Measurements from ENCODE around the gene PDCD10. TPM values are rescaled to one million over a fixed set of nuclear protein-coding genes. Genes with fewer than 3 reads are reported as not detected.

PDCD10 gene
- total and polyA plus RNA-seq, 2 donors (not counting 3 experiments of a cell fraction or from before 2014, with no cell fraction given): 21.3 to 47.8 TPM

DNA sequence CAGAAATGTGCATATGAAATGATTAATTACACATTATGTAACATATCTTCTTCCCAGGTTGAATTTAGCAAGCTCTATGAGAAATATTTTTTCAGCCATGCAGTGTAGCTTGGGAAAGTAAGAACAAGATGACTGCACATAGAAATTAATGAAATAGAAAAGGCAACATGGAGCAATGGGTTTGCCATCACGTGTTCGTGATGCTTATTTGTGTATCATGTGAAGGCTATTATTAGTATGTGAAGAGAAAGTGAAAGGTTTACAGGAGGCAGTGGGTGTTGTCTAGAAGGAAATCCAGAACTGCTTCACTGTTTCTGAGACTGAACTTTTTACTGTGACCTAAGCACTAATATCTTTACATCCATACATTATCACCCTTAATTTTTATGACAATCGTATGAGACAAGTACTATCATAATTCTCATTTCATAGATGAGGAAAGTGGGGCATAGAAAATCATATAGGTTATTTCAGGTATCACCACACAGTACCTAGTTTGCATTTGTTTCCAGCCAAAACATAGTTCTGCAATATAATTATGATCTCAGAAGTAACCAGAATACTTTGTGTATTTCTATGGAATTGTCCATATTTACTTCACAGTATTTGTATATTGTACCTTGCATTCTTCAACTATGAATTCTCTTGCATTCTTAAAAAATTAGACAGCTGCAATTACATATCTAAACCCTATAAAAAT is 15.7 kb upstream of the PDCD10 start:
- DNase-seq (ENCODE audit: low read depth, low spot score): no peak
- Histone ChIP-seq H3K79me2 (ENCODE audit: control insufficient read depth, insufficient read depth, low read length) (no peaks in the 10 kb centered on the region), H3K27me3 (ENCODE audit: control insufficient read depth in 2 of 2, insufficient read depth in 2 of 2, low read length in 2 of 2) (peaks cover 0 to 3% of the 10 kb centered on the region in 2 experiments), H3K9me3 (replicated peaks; ENCODE audit: control insufficient read depth, insufficient read depth, low read length) (no peaks in the 10 kb centered on the region), H3K4me3 (replicated peaks in 1 of 3; ENCODE audit: insufficient read depth in 1 of 3, low read depth in 1 of 3, low read length in 3 of 3) (no peak overlapping the region), H3K36me3 (ENCODE audit: control insufficient read depth in 2 of 2, extremely low read depth in 1 of 2, insufficient read depth in 2 of 2, low read length in 2 of 2) (no peaks in the 10 kb centered on the region), H3K4me1 (ENCODE audit: control insufficient read depth, extremely low read depth, insufficient read depth, low read length) (no peaks in the 10 kb centered on the region), H3K9ac (replicated peaks; ENCODE audit: extremely low read depth, insufficient read depth, low read length) (no peak overlapping the region), H3K4me2 (ENCODE audit: insufficient read depth, low read length) (no peak overlapping the region), H4K20me1 (replicated peaks; ENCODE audit: control insufficient read depth, extremely low read depth, insufficient read depth, low read length) (no peaks in the 10 kb centered on the region), H3K27ac (ENCODE audit: insufficient read depth, low read depth, low read length) (no peak overlapping the region), H3K9me1 (replicated peaks; ENCODE audit: control insufficient read depth, extremely low read depth, insufficient read depth, low read length) (no peaks in the 10 kb centered on the region), H2AFZ (ENCODE audit: low read depth, low read length) (no peak overlapping the region)
- BruUV-seq (replicated peaks): no TSS peak
- POLR2A ChIA-PET: no interaction called here
- dilution Hi-C loops (cut with MboI; ENCODE audit: extremely low pct_ligation_motif_present, low sequenced_read_pairs) (no loop called here), intact Hi-C loops (cut with micrococcal nuclease) (no loop called here)
- no peak for TF ChIP-seq EZH2 (IDR thresholded peaks at IDR 0.05; ENCODE audit: borderline replicate concordance, low read depth, low read length, severe bottlenecking)
- TF ChIP-seq MYC (IDR thresholded peaks at IDR 0.05; ENCODE audit: low read depth, low read length): no peak
- TF ChIP-seq GATA2 (IDR thresholded peaks at IDR 0.05; ENCODE audit: insufficient read depth, insufficient read length, low read depth, low read length): no peak
- TF ChIP-seq MAX (IDR thresholded peaks at IDR 0.05; ENCODE audit: insufficient read depth, insufficient read length): no peak
- TF ChIP-seq POLR2A (IDR thresholded peaks at IDR 0.05; ENCODE audit: low read depth, low read length): no peak
- TF ChIP-seq FOS (IDR thresholded peaks at IDR 0.05; ENCODE audit: borderline replicate concordance, insufficient read depth, low read length): no peak
- no peak for TF ChIP-seq JUN (IDR thresholded peaks at IDR 0.05; ENCODE audit: borderline replicate concordance, insufficient read depth, insufficient read length, low read depth)
- TF ChIP-seq, protein P1, sequence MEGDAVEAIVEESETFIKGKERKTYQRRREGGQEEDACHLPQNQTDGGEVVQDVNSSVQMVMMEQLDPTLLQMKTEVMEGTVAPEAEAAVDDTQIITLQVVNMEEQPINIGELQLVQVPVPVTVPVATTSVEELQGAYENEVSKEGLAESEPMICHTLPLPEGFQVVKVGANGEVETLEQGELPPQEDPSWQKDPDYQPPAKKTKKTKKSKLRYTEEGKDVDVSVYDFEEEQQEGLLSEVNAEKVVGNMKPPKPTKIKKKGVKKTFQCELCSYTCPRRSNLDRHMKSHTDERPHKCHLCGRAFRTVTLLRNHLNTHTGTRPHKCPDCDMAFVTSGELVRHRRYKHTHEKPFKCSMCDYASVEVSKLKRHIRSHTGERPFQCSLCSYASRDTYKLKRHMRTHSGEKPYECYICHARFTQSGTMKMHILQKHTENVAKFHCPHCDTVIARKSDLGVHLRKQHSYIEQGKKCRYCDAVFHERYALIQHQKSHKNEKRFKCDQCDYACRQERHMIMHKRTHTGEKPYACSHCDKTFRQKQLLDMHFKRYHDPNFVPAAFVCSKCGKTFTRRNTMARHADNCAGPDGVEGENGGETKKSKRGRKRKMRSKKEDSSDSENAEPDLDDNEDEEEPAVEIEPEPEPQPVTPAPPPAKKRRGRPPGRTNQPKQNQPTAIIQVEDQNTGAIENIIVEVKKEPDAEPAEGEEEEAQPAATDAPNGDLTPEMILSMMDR (IDR thresholded peaks at IDR 0.05; ENCODE audit: extremely low read depth in 1 of 2, insufficient read depth in 1 of 2, low read depth in 1 of 2, low read length in 2 of 2): no peak
- TF ChIP-seq POLR2AphosphoS5 (IDR thresholded peaks at IDR 0.05; ENCODE audit: insufficient read depth, low read depth, low read length): no peak
- FAIRE-seq: no peak
- CTCF ChIA-PET: interaction anchor here (1.1 to 2.3 kb wide), 2 partner anchors 10 to 16 kb away, joined by 3 to 10 read pairs; no protein-coding TSS in a partner anchor

Data from endothelial cell of umbilical vein (primary cell).